HL-60 (cell line): ENCODE measurements around the gene NT5C.

Experiments used
- DNase-seq, 2 experiments: peaks; one replicate each; pipeline ENCODE4 v3.0.0-alpha.2; 2010 to 2020; ENCODE audit warnings: low read depth in 1 of 2, low spot score in 1 of 2
- H3K27ac ChIP-seq: fragments of 250-450 bp; sonication (Bioruptor Pico); replicated peaks from 2 replicates; pipeline ENCODE4 v1.5.1; 2020; ENCODE audit warnings: mild to moderate bottlenecking, moderate library complexity
- H3K27me3 ChIP-seq: fragments of 250-450 bp; sonication (Bioruptor Pico); 2 replicates; pipeline ENCODE4 v1.5.1; 2021; ENCODE audit warnings: mild to moderate bottlenecking, moderate library complexity; ENCODE audit not compliant: insufficient read depth, poor library complexity, severe bottlenecking
- H3K4me3 ChIP-seq: replicated peaks from 2 replicates; pipeline ENCODE4 v1.5.1; 2011; ENCODE audit warnings: mild to moderate bottlenecking, control low read depth, low read length; ENCODE audit not compliant: insufficient read depth
- GABPA ChIP-seq: IDR thresholded peaks from 2 replicates; pipeline ENCODE4 v1.6.1; 2012; ENCODE audit warnings: low read depth
- POLR2AphosphoS5 ChIP-seq: IDR thresholded peaks from 2 replicates; pipeline ENCODE4 v1.6.1; 2012; ENCODE audit warnings: low read depth
- SPI1 ChIP-seq: IDR thresholded peaks from 2 replicates; pipeline ENCODE4 v1.6.1; 2012; ENCODE audit warnings: low read depth, mild to moderate bottlenecking, borderline replicate concordance
- TF ChIP-seq, protein P1 (sequence below): IDR thresholded peaks from one replicate; pipeline ENCODE4 v1.5.1; 2011; ENCODE audit warnings: low read length, control low read depth, inconsistent platforms; ENCODE audit not compliant: insufficient read depth
- TF ChIP-seq, protein P2 (sequence below): IDR thresholded peaks from 2 replicates; pipeline ENCODE4 v1.6.1; 2012; ENCODE audit warnings: low read depth; ENCODE audit not compliant: insufficient replicate concordance

The NT5C gene

DNA sequence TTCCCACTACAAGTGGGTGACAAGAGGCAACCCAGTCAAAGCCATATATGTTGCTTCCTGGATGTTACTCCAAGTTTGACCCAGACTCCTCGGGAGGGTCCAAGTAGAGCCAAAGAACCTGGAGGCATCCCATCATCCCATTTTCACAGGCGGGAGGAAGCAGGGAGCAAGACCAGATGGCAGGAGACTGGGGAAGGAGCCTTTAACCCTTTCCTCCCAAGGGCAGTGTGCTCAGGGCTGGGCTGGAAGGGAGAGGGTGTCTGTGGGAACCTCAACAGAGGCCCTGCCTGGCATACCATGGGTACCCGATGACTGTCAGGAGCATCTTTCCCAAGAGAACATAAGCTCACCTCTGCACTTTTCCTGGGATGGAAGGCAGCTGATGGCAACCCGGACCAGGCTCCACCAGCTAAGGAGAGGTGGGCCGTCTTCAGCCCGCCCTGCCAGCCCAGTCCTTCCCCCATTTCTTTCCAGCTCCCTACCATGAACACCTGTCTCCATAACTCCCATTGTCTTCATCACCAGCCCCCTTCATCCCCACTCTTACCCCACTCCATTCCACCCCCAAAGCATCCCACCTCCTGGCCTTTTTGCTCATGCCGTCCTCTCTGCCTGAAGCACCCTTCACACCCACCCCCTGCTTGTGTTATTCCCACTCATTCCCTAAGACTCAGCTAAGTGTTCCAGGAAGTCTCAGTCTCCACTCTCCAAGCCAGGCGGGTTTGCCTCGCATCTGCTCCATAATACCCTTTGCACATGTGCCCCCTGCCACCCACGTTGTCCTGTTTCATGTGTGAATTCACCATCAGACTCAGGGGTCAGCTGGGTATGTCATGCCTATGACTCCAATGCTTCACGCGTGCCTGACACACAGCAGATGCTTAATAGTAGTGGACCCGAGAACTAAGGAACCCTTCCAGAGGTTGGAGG, 49.7 kb downstream of the NT5C start:
- H3K27me3 ChIP-seq = no peaks in the 10 kb centered on the region
- H3K4me3 ChIP-seq = no peak overlapping the region
- no peak for DNase-seq
- TF ChIP-seq SPI1 = no peak
- TF ChIP-seq, protein P1, sequence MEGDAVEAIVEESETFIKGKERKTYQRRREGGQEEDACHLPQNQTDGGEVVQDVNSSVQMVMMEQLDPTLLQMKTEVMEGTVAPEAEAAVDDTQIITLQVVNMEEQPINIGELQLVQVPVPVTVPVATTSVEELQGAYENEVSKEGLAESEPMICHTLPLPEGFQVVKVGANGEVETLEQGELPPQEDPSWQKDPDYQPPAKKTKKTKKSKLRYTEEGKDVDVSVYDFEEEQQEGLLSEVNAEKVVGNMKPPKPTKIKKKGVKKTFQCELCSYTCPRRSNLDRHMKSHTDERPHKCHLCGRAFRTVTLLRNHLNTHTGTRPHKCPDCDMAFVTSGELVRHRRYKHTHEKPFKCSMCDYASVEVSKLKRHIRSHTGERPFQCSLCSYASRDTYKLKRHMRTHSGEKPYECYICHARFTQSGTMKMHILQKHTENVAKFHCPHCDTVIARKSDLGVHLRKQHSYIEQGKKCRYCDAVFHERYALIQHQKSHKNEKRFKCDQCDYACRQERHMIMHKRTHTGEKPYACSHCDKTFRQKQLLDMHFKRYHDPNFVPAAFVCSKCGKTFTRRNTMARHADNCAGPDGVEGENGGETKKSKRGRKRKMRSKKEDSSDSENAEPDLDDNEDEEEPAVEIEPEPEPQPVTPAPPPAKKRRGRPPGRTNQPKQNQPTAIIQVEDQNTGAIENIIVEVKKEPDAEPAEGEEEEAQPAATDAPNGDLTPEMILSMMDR = no peak
- TF ChIP-seq GABPA = no peak
- no peak for TF ChIP-seq POLR2AphosphoS5
- TF ChIP-seq, protein P2, sequence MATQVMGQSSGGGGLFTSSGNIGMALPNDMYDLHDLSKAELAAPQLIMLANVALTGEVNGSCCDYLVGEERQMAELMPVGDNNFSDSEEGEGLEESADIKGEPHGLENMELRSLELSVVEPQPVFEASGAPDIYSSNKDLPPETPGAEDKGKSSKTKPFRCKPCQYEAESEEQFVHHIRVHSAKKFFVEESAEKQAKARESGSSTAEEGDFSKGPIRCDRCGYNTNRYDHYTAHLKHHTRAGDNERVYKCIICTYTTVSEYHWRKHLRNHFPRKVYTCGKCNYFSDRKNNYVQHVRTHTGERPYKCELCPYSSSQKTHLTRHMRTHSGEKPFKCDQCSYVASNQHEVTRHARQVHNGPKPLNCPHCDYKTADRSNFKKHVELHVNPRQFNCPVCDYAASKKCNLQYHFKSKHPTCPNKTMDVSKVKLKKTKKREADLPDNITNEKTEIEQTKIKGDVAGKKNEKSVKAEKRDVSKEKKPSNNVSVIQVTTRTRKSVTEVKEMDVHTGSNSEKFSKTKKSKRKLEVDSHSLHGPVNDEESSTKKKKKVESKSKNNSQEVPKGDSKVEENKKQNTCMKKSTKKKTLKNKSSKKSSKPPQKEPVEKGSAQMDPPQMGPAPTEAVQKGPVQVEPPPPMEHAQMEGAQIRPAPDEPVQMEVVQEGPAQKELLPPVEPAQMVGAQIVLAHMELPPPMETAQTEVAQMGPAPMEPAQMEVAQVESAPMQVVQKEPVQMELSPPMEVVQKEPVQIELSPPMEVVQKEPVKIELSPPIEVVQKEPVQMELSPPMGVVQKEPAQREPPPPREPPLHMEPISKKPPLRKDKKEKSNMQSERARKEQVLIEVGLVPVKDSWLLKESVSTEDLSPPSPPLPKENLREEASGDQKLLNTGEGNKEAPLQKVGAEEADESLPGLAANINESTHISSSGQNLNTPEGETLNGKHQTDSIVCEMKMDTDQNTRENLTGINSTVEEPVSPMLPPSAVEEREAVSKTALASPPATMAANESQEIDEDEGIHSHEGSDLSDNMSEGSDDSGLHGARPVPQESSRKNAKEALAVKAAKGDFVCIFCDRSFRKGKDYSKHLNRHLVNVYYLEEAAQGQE = no peak
- H3K27ac ChIP-seq = no peak overlapping the region
